Activated gamma-delta T cell treated with anti-CD3 and anti-CD28 coated beads, Interleukin-2, amount 50 U/mL, for 16 hours (primary cell): ENCODE data around the gene CREB1.
"Not testable (repeated sequence)": the region's sequence is repeated elsewhere in the genome, so short reads cannot be mapped to it uniquely, and the experiment has no call there.

Source experiments
- DNase-seq: peaks from one replicate; pipeline ENCODE4 v3.0.0-alpha.2; 2020; ENCODE audit warnings: low read depth

The CREB1 gene

GRCh38 chr2:207529330-207530159 lies at the start of gene CREB1:
Gene CREB1 (plus strand): TSS chr2:207529962. CDS start chr2:207555636, 25,674 bp downstream.
- peak; percentile 100 for DNase-seq

GRCh38 chr2:207480521-207481040 lies 49.2 kb upstream of the CREB1 start:
- DNase-seq: no peak

- no peak for DNase-seq
Measured at GRCh38 chr2:207481924-207482323, 47.8 kb upstream of the CREB1 start.

GRCh38 chr2:207482630-207483029 lies 47.1 kb upstream of the CREB1 start:
- no peak for DNase-seq

- DNase-seq: no peak
Measured at GRCh38 chr2:207483066-207483465, 46.7 kb upstream of the CREB1 start.

- DNase-seq: no peak
Measured at GRCh38 chr2:207483477-207483876, 46.3 kb upstream of the CREB1 start.

GRCh38 chr2:207484444-207485391 lies 45.0 kb upstream of the CREB1 start:
- no peak for DNase-seq

GRCh38 chr2:207487650-207488311 lies 42.0 kb upstream of the CREB1 start:
- no peak for DNase-seq

DNA sequence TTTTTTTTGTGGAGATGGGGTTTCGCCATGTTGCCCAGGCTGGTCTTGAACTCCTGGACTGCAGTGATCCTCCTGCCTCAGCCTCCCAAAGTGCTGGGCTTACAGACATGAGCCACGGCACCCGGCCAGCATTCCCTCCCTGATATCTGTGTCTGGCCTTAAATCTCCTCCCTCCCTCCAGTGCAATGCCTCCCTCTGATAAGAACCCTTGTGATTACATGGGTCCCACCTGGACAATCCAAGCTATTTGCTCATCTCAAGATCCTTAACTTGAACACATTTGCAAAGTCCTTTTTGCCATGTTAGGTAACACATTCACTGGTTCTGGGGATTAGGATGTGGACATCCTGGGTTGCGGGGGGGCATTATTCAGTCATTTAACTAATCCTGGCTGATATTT lies 40.5 kb upstream of the CREB1 start:
- DNase-seq: no peak

DNA sequence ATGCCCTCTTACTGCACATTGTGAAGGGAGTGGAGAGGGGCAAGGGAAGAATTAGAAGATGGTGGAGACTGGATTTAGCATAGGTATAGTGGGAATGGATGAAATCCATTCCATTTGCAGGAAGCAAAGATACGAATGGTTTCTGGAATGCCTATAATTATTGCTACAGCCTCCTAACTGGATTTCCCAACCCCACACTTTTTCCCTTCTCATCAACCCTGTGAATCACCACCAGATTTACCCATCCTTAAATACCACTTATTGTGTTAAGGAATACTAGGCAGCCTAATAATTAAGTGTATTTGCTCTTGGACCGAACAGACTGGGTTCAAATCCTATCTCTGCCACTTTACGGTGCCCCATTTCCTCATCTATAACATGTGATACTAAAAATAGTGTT lies 39.3 kb upstream of the CREB1 start:
- DNase-seq: no peak

- DNase-seq: no peak
Measured at GRCh38 chr2:207491086-207491485, 38.7 kb upstream of the CREB1 start.

DNA sequence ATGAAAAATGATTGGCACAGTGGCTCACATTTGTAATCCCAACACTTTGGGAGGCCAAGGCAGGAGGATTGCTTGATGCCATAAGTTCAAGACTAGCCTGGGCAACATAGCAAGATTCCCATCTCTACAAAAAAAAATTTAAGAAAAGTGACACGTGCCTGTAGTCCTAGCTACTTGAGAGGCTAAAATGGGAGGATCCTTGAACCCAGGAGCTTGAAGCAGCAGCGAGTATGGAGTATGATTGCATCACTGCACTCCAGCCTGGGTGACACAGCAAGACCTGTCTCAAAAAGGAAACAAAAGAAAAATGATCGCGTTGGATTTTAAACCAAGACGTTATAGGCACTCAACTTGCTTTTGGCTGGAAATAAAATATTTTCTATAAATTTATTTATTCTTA lies 37.8 kb upstream of the CREB1 start:
- DNase-seq: no peak

DNA sequence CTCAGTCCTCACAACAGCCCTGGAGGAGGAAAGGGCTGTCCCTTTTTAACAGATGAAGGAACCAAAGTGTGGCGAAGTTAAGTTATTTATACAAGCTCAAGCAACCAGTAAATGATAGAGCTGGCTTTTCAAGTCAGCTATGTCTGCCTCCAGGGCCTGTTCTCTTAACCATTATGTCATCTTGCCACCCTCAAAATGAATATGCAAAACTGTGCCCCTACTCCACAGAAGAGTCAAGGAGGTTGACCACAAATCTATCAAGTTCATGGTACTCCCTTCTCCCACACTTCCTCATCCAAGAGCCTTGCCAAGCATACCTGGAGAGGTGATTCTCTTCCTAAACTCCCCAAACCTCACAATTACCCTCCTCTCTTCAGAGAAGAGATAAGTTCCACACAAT lies 37.3 kb upstream of the CREB1 start:
- no peak for DNase-seq

GRCh38 chr2:207494137-207494536 lies 35.6 kb upstream of the CREB1 start:
- no peak for DNase-seq

DNA sequence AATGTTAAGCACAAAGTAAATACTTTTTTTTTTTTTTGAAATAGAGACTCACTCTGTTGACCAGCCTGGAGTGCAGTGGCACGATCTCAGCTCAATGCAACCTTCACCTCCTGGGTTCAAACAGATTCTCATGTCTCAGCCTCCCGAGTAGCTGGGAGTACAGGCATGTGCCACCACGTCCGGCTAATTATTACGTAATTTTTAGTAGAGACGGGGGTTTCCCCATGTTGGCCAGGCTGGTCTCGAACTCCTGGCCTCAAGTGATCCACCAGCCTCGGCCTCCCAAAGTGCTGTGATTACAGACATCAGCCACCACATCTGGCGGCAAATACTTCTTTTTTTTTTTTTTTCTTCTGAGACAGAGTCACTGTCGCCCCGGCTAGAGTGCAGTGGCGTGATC lies 32.8 kb upstream of the CREB1 start:
- DNase-seq: not testable (repeated sequence)

GRCh38 chr2:207497596-207497995 lies 32.2 kb upstream of the CREB1 start:
- no peak for DNase-seq

DNA sequence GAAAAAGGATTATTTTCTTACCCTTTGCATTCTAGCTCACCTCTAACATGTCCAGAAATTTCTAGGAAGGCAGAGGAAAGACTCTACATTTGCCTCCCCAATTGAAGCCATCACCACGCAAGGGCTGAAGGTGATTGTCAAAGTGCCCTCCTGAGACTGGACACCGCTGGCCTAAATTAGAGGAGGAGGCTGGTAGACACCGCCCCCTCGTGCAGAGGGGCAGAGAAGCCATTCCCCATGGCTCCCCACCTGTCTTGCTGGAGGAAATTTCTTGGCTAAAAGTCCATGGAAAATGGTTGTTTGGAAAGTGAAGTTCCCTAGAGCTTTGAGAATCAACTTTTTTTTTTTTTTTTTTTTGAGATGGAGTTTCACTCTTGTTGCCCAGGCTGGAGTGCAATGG lies 31.3 kb upstream of the CREB1 start:
- DNase-seq: no peak

GRCh38 chr2:207499114-207499513 lies 30.6 kb upstream of the CREB1 start:
- no peak for DNase-seq

- DNase-seq: no peak
Measured at GRCh38 chr2:207501802-207502576, 27.8 kb upstream of the CREB1 start.

- DNase-seq: no peak
Measured at GRCh38 chr2:207502577-207503198, 27.1 kb upstream of the CREB1 start.

- no peak for DNase-seq
Measured at GRCh38 chr2:207503234-207503633, 26.5 kb upstream of the CREB1 start.
